Measurements from ENCODE around the gene FBXO11. TPM values are rescaled to one million over a fixed set of nuclear protein-coding genes. Genes with fewer than 3 reads are reported as not detected.
"Not testable (repeated sequence)": the region's sequence is repeated elsewhere in the genome, so short reads cannot be mapped to it uniquely, and the experiment has no call there.

FBXO11 gene
- total and polyA plus RNA-seq, 7 donors, result 13.4 to 71.7 (median 43.8) TPM

DNA sequence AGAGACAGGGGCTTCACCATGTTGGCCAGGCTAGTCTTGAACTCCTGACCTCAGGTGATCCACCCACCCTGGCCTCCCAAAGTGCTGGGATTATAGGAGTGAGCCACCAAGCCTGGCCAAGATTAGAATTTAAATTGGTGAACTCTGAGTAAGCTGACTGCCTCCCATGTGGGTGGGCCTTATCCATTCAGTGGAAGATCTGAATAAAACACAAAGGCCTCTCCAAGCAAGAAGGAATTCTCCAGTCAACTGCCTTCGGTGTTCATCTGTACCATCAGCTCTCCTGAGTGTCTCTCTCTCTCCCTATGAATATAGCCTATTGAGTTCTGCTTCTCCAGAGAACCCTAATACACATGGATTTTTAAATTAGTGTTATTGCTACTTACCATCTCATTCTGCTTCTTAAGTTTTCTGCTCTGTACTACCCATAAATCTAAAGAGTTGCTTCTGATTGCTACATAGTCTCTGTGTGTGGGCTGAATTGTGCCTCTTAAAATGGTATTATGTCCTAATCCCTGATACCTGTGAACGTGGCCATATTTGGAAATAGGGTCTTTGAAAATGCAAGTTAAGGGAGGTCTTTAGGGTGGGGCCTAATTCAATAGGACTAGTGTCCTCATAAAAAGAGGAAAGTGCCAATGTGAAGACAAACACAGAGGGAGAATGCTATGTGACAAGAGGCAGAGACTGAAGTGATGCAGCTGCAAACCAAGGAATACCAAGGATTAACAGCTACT is 36.3 kb downstream of the FBXO11 start:
- Histone ChIP-seq H3K4me3 (no peak overlapping the region), H3K36me3 (no peaks in the 10 kb centered on the region), H3K9me3 (no peaks in the 10 kb centered on the region), H3K4me1 (peaks cover 0 to 71% (median 54%) of the 10 kb centered on the region in 4 donors), H3K27ac (peak overlapping the region in 1 of 4 donors; percentile 48), H3K27me3 (no peaks in the 10 kb centered on the region)
- WGBS, 2 donors, result 89 to 91% methylated on average over 2 of the region's 2 CpGs
- no peak for DNase-seq
- TF ChIP-seq POLR2A (IDR thresholded peaks at IDR 0.05) (no peak), EP300 (IDR thresholded peaks at IDR 0.05) (no peak), POLR2AphosphoS5 (IDR thresholded peaks at IDR 0.05) (no peak)
- TF ChIP-seq, protein P1, sequence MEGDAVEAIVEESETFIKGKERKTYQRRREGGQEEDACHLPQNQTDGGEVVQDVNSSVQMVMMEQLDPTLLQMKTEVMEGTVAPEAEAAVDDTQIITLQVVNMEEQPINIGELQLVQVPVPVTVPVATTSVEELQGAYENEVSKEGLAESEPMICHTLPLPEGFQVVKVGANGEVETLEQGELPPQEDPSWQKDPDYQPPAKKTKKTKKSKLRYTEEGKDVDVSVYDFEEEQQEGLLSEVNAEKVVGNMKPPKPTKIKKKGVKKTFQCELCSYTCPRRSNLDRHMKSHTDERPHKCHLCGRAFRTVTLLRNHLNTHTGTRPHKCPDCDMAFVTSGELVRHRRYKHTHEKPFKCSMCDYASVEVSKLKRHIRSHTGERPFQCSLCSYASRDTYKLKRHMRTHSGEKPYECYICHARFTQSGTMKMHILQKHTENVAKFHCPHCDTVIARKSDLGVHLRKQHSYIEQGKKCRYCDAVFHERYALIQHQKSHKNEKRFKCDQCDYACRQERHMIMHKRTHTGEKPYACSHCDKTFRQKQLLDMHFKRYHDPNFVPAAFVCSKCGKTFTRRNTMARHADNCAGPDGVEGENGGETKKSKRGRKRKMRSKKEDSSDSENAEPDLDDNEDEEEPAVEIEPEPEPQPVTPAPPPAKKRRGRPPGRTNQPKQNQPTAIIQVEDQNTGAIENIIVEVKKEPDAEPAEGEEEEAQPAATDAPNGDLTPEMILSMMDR (IDR thresholded peaks at IDR 0.05), result no peak
- intact Hi-C loops (cut with DNase I), result loop anchor here (5.0 kb wide), 1 partner anchor 37 kb away; the partner anchor contains the start of gene FBXO11

DNA sequence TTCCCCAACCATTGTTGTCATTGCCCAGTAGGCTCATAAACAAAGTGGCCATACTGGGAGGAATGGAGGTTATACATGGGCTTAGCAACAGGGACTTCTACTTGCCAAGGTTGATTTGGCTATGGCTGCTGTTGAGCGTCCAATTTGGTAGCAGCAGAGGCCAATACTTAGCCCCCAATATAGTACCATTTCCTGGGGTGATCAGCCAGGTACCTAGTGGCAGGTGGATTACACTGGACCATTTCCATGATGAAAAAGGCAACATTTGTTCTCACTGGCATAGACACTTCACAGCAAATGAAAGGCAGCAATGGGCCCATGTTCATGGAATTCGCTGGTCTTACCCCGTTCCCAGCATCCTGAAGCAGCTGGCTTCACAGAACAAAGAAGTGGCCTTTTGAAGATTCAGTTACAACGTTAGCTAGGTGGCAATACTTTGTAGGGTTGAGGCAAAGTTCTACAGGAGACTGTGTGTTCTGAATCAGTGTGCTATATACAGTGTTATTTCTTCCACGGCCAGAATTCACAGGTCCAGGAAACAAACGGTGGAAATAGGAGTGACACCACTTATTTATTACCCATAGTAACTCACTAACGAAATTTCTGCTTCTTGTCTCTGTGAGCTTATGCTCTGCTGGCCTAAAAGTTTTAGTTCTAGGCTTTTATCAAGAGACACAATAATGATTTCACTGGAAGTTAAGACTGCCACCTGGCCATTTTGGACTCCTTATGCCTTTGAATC is 37.5 kb downstream of the FBXO11 start:
- H3K9me3 ChIP-seq, result no peaks in the 10 kb centered on the region
- H3K27me3 ChIP-seq, result no peaks in the 10 kb centered on the region
- peaks cover 0 to 83% (median 63%) of the 10 kb centered on the region in 4 donors for H3K4me1 ChIP-seq
- WGBS, 2 donors, result 78 to 83% methylated on average over 7 of the region's 7 CpGs
- peak overlapping the region in 1 of 4 donors; percentile 48 for H3K27ac ChIP-seq
- no peak overlapping the region for H3K4me3 ChIP-seq
- TF ChIP-seq POLR2A (IDR thresholded peaks at IDR 0.05) (no peak), POLR2AphosphoS5 (IDR thresholded peaks at IDR 0.05) (no peak), EP300 (IDR thresholded peaks at IDR 0.05) (no peak)
- TF ChIP-seq, protein P1 (IDR thresholded peaks at IDR 0.05), result no peak
- intact Hi-C loops (cut with DNase I), result loop anchor here (5.0 kb wide), 1 partner anchor 39 kb away; the partner anchor contains the start of gene FBXO11
- DNase-seq, result no peak
- no peaks in the 10 kb centered on the region for H3K36me3 ChIP-seq

DNA sequence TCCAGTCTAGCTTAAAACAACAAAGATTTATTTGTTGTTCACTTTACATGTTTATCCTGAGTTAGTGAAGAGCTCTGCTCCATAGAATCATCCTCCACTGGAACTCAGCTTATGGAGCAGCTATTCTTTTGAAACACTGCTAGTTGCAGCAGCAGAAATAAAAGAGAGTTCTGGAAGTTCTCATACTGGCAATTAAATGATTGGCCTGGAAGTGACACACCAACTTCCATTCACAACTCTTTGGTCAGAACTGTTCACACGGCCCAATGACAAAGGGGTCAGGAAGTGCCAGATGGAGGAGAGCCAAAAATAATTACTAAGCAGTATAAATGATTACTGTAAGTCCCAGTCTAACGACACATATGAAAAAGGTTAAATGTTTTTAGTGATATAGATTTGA is 39.1 kb downstream of the FBXO11 start:
- intact Hi-C loops (cut with DNase I), result loop anchor here (5.0 kb wide), 1 partner anchor 40 kb away; the partner anchor contains the start of gene FBXO11
- Histone ChIP-seq H3K9me3 (no peaks in the 10 kb centered on the region), H3K27ac (peak overlapping the region; percentile 17 to 60 (median 50)), H3K36me3 (no peaks in the 10 kb centered on the region), H3K27me3 (no peaks in the 10 kb centered on the region), H3K4me3 (no peak overlapping the region), H3K4me1 (peaks cover 0 to 78% (median 53%) of the 10 kb centered on the region in 4 donors)
- TF ChIP-seq POLR2AphosphoS5 (IDR thresholded peaks at IDR 0.05) (peak; percentile 35 to 79 (median 58)), EP300 (IDR thresholded peaks at IDR 0.05) (no peak)
- no peak for DNase-seq
- 6 to 12% methylated on average over 2 of the region's 2 CpGs for WGBS, 2 donors

DNA sequence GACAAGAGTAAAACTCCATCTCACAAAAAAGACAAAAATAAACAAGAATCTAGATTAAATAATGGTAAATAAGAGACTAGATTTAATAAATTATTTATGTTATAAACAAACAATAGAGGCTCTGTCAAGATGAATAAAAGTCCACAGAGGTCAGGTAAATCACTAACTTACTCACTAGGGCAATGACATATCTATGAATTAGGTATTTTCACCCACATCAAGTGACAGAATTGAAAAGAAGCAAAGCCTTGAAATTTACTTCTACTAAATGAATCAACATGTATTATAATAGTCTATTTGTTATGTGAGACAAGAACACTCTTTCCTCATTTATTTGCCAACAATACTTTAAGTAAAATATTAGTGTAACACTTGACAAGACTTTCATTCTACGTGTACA is 41.7 kb downstream of the FBXO11 start:
- H3K36me3 ChIP-seq, result no peaks in the 10 kb centered on the region
- H3K9me3 ChIP-seq, result no peaks in the 10 kb centered on the region
- H3K4me1 ChIP-seq, result peaks cover 0 to 62% (median 44%) of the 10 kb centered on the region in 4 donors
- no peak overlapping the region for H3K4me3 ChIP-seq
- no peaks in the 10 kb centered on the region for H3K27me3 ChIP-seq
- no peak for DNase-seq
- 56 to 74% methylated on average over 1 of the region's 1 CpG for WGBS, 2 donors
- H3K27ac ChIP-seq, result no peak overlapping the region
- intact Hi-C loops (cut with DNase I), result no loop called here
- TF ChIP-seq EP300 (IDR thresholded peaks at IDR 0.05) (no peak), POLR2A (IDR thresholded peaks at IDR 0.05) (no peak), POLR2AphosphoS5 (IDR thresholded peaks at IDR 0.05) (no peak)
- TF ChIP-seq, protein P1 (IDR thresholded peaks at IDR 0.05), result no peak

DNA sequence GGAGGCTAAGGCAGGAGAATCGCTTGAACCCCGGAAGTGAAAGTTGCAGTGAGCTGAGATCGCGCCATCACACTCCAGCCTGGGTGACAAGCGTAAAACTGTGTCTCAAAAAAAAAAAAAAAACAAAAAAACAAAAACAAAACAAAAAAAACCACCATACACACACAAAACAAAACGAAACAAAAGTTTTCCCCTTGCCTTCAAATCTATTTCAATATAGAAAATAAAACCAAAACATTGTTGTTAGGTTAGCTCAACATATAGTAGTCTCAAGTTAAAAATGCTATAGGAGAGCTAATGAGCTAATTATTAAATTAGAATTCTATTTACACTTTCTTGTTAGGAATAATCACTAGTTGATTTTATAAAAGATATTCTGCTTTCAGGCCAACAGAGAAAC is 43.3 kb downstream of the FBXO11 start:
- intact Hi-C loops (cut with DNase I), result no loop called here
- Histone ChIP-seq H3K36me3 (no peaks in the 10 kb centered on the region), H3K27me3 (no peaks in the 10 kb centered on the region), H3K9me3 (no peaks in the 10 kb centered on the region), H3K27ac (no peak overlapping the region), H3K4me3 (no peak overlapping the region), H3K4me1 (peaks cover 0 to 62% (median 43%) of the 10 kb centered on the region in 4 donors)
- TF ChIP-seq, protein P1 (IDR thresholded peaks at IDR 0.05), result no peak
- TF ChIP-seq EP300 (IDR thresholded peaks at IDR 0.05) (no peak), POLR2A (IDR thresholded peaks at IDR 0.05) (no peak), POLR2AphosphoS5 (IDR thresholded peaks at IDR 0.05) (no peak)
- 92 to 95% methylated on average over 6 of the region's 6 CpGs for WGBS, 2 donors
- no peak for DNase-seq

DNA sequence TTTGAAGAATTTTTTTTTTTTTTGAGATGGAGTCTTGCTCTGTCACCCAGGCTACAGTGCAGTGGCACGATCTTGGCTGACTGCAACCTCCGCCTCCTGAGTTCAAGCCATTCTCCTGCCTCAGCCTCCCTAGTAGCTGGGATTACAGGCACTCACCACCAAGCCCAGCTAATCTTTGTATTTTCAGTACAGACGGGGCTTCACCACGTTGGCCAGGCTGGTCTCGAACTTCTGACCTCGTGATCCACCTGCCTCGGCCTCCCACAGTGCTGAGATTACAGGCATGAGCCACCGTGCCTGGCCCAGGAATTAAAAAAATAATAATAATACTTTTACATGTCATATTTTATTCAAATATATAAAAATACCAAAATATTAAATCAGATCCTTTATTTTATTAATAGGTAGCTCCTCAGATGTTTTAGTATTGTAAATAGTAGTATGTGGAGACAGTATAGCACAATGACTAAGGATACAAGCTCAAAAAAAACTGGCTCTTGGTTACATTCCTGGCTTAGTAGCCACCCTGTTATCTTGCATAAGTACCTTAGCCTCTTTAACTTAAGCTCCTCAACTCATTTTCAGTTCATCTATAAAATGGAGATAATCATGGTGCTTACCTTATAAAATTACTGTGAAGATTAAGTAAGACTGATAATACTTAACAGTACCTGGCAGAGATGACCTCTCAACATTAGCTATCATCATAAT is 53.1 kb downstream of the FBXO11 start:
- WGBS, 2 donors, result 88 to 93% methylated on average over 8 of the region's 8 CpGs
- H3K36me3 ChIP-seq; H3K4me3 ChIP-seq; H3K27ac ChIP-seq; DNase-seq; H3K9me3 ChIP-seq; intact Hi-C loops (cut with DNase I); H3K27me3 ChIP-seq: not testable (repeated sequence)
- peaks cover 0 to 41% (median 25%) of the 10 kb centered on the region in 4 donors for H3K4me1 ChIP-seq

All from sigmoid colon (tissue), 7 donors.